T-helper 17 cell (primary cell): ENCODE results near the gene RIT1. TPM values are rescaled to one million over a fixed set of nuclear protein-coding genes. Genes with fewer than 3 reads are reported as not detected.

ENCODE experiments used
- ATAC-seq: fragments of 150-1000 bp; cut with Tn5 transposase; 2 replicates; pipeline ENCODE4 v1.10.0; 2021; ENCODE audit warnings: mild to moderate bottlenecking, moderate library complexity
- DNase-seq, 3 donors: peaks; one replicate each; pipeline versions ENCODE4 v3.0.0 to v3.0.0-alpha.2; 2020 to 2021
- H3K9me3 ChIP-seq: one replicate; pipeline ENCODE4 v1.7.0; 2013; ENCODE audit warnings: low read length, mild to moderate bottlenecking; ENCODE audit not compliant: control insufficient read depth, poor library complexity, severe bottlenecking
- H3K27ac Mint-ChIP-seq: one replicate; pipeline ENCODE4 v1.8.0; 2022; ENCODE audit warnings: mild to moderate bottlenecking, moderate library complexity, mixed read lengths
- H3K27me3 Mint-ChIP-seq: one replicate; pipeline ENCODE4 v1.8.0; 2022; ENCODE audit warnings: mixed read lengths
- H3K36me3 Mint-ChIP-seq: one replicate; pipeline ENCODE4 v1.8.0; 2022; ENCODE audit warnings: low read depth, mixed read lengths
- H3K4me1 Mint-ChIP-seq: one replicate; pipeline ENCODE4 v1.8.0; 2022; ENCODE audit warnings: mild to moderate bottlenecking, mixed read lengths
- H3K4me3 Mint-ChIP-seq: one replicate; pipeline ENCODE4 v1.8.0; 2022; ENCODE audit warnings: mild to moderate bottlenecking, moderate library complexity, mixed read lengths
- total RNA-seq, 4 donors: library from RNA in 2 of 4; stranded (reverse) in 2 of 4; gene quantifications; one replicate each; pipeline ENCODE4 v1.2.3 and lab custom pipeline; 2022 to 2026

The RIT1 gene
- total RNA-seq, 2 donors from 2014 or later, result 47.8 to 64.6 TPM

DNA sequence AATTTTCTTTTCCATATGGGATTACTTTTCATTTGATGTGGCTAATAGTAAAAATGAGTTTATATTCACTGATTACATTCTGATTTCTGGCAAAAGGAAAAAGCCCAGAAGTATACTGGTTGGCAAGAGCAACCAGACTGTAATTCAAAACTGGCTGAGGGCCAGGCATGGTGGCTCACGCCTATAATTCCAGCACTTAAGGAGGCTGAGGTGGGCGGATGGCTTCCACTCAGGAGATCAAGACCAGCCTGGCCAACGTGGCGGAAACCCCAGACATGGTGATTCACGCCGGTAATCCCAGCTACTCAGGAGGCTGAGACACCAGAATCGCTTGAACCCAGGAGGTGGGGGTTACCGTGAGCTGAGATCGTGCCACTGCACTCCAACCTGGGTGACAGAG, 37.3 kb downstream of the RIT1 start:
- DNase-seq (no peak), ATAC-seq (no peak)
- no peak overlapping the region for H3K27ac Mint-ChIP-seq
- H3K4me3 Mint-ChIP-seq, result no peak overlapping the region
- H3K4me1 Mint-ChIP-seq, result peaks cover 10% of the 10 kb centered on the region
- H3K36me3 Mint-ChIP-seq, result peaks cover 6% of the 10 kb centered on the region
- no peaks in the 10 kb centered on the region for H3K27me3 Mint-ChIP-seq
- H3K9me3 ChIP-seq, result no peaks in the 10 kb centered on the region

DNA sequence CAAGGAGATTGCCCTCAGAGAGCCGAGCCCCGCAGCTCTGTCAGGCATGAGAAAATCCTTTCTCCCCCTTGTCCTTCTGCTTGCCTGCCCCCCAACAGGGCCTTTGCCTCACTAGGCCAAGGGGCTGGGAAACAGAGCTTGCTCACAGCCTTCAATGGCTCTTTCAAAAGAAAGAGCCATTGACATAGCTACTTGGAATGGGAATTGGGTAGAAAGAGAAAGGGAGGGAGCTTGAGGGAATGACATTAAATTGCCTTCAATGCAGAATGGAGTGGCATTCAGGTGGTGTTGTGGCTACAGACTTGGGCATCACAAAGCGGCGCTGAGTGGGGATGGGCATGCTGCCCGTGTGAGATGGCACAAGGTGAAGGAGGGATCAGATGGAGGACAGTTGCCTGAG, 38.6 kb downstream of the RIT1 start:
- H3K27ac Mint-ChIP-seq, result peak overlapping the region; percentile 82
- H3K36me3 Mint-ChIP-seq, result peaks cover 9% of the 10 kb centered on the region
- no peaks in the 10 kb centered on the region for H3K27me3 Mint-ChIP-seq
- DNase-seq (no peak), ATAC-seq (no peak)
- H3K4me1 Mint-ChIP-seq, result peaks cover 15% of the 10 kb centered on the region
- H3K9me3 ChIP-seq, result no peaks in the 10 kb centered on the region
- H3K4me3 Mint-ChIP-seq, result no peak overlapping the region

- no peaks in the 10 kb centered on the region for H3K9me3 ChIP-seq
- H3K4me1 Mint-ChIP-seq, result peaks cover 18% of the 10 kb centered on the region
- H3K27me3 Mint-ChIP-seq, result no peaks in the 10 kb centered on the region
- no peak overlapping the region for H3K4me3 Mint-ChIP-seq
- no peak for ATAC-seq
- DNase-seq, result no peak
- peaks cover 9% of the 10 kb centered on the region for H3K36me3 Mint-ChIP-seq
- no peak overlapping the region for H3K27ac Mint-ChIP-seq
Measured at GRCh38 chr1:155871390-155871789, 39.8 kb downstream of the RIT1 start.

DNA sequence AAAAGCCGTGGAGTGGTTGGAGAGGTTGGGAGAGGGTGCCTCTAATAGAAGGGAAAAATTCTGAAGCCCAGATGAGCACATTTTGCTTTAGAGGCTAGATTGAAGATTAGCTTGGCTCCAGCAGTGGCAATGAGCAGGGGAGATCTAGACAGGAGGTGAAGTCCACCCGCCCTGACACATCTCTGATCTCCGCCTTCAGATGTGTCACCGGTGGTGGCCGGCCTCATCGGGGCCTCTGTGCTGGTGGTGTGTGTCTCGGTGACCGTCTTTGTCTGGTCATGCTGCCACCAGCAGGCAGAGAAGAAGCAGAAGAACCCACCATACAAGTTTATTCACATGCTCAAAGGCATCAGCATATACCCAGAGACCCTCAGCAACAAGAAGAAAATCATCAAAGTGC, 43.4 kb downstream of the RIT1 start:
- Mint-ChIP-seq H3K27ac (no peak overlapping the region), H3K27me3 (no peaks in the 10 kb centered on the region)

DNA sequence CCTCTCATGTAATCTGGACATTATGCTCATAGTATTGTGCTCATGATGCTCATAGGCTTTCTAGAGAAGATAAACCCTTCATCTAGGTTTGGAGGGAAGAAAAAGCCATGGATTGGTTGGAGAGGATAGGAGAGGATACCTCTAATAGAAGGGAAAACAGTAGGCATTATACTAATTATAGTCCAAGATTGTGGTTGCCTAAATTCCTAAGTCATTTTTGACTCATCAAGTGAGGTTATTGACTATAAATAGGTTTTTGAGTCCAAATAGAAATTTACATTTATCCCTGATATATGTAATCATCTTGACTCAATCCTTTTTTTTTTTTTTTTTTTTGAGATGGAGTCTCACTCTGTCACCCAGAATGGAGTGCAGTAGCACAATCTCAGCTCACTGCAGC, 46.8 kb downstream of the RIT1 start:
- peaks cover 24% of the 10 kb centered on the region for H3K4me1 Mint-ChIP-seq
- no peak overlapping the region for H3K4me3 Mint-ChIP-seq
- H3K9me3 ChIP-seq, result no peaks in the 10 kb centered on the region
- no peak for DNase-seq
- ATAC-seq, result no peak
- H3K36me3 Mint-ChIP-seq, result peaks cover 4% of the 10 kb centered on the region
- no peaks in the 10 kb centered on the region for H3K27me3 Mint-ChIP-seq
- no peak overlapping the region for H3K27ac Mint-ChIP-seq

More for the DNA sequence above, 43.4 kb downstream of the RIT1 start:
- DNase-seq, result no peak
- H3K36me3 Mint-ChIP-seq, result peaks cover 9% of the 10 kb centered on the region
- H3K4me1 Mint-ChIP-seq, result peaks cover 17% of the 10 kb centered on the region
- ATAC-seq, result no peak
- H3K4me3 Mint-ChIP-seq, result no peak overlapping the region
- no peaks in the 10 kb centered on the region for H3K9me3 ChIP-seq

GRCh38 chr1:155861896-155862295, 49.3 kb downstream of the RIT1 start:
- H3K9me3 ChIP-seq, result no peaks in the 10 kb centered on the region
- ATAC-seq (no peak), DNase-seq (no peak)
- Mint-ChIP-seq H3K4me1 (peaks cover 24% of the 10 kb centered on the region), H3K36me3 (no peaks in the 10 kb centered on the region), H3K27me3 (no peaks in the 10 kb centered on the region), H3K27ac (peak overlapping the region; percentile 94), H3K4me3 (no peak overlapping the region)

DNA sequence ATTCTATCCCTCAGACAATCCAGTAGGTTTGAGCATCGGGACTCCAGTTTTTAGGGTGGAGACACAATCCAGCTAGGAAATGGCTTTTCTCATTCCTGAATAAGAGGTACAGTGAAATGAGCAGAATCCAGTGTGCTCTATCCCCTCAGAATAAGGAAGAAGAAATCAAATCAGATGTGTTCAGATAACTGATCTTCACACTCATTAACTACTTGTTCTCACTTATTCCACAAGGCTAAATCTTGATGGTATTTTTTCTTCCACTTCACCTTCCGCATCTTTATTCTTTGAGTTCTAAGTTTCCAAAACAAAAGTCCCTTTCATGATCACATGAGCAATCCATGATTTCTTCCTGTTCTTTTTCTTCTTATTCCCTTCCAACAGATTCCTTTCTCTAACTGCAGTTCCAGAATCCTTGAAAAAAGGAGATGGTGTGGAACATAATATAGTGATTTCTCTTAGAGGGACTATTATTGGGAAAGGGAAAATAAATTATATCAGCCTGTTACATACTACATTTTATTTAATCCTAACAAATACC, 50.1 kb downstream of the RIT1 start:
- H3K27ac Mint-ChIP-seq, result peak overlapping the region; percentile 94

DNA sequence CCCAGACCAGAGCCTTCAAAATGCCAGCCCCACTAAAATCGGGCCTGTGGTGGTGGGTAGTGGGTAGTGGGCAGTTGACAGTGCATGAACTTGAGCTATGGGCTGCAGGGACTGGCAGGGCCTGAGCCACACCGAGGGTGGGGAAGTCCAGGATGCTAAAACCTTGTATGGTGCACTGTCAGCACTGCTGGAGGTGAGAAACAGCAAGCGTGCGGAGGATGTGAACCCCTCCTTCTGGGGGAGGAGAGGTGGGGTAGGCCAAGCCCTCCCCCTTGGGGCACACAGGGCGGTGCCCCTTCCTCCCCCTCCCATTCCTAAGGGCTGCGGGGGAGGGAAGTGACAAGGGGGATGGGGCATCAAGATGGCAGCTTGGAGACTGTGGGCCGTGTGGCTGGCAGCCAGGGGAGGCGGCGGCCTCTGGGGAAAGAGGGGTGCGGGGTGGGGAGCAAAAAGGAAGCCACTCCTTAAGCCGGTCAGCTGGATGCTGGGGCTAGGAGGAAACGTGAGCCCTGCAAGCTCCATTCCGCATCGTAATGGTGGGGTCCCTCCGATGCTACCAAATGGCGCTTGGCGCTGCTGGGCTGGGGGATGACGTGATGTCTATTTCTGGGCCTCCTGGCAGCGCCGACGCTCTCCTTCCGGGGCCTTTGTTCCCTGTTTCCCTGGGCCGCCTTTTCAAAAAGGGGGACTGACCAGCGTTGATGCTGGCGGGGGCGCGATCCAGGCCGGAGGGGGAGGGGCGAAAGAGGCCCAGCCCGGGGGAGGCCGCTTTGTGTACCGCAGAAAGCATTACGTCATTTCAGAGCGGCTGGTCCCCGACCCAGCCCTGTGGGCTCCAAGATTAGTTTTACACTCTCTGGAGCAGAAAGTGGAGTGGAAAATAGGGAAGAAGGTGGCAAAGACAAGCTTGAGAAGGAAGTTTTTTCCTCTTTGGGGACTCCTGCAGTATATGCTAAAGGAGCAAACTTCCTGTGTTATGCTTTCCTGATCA, 51.0 kb downstream of the RIT1 start:
- Mint-ChIP-seq H3K27ac (peak overlapping the region; percentile 94), H3K4me1 (peaks cover 26% of the 10 kb centered on the region), H3K4me3 (peak overlapping the region; percentile 90), H3K36me3 (no peaks in the 10 kb centered on the region), H3K27me3 (no peaks in the 10 kb centered on the region)
- ATAC-seq (peak; percentile 61), DNase-seq (peak; percentile 39 to 56 (median 49))
- no peaks in the 10 kb centered on the region for H3K9me3 ChIP-seq

More for the DNA sequence above, 50.1 kb downstream of the RIT1 start:
- DNase-seq (no peak), ATAC-seq (no peak)
- Mint-ChIP-seq H3K36me3 (no peaks in the 10 kb centered on the region), H3K27me3 (no peaks in the 10 kb centered on the region), H3K4me1 (peaks cover 26% of the 10 kb centered on the region), H3K4me3 (peak overlapping the region; percentile 90)
- no peaks in the 10 kb centered on the region for H3K9me3 ChIP-seq

- H3K4me3 Mint-ChIP-seq, result peak within 1 kb of the TSS; percentile 90
- H3K27ac Mint-ChIP-seq, result peak within 1 kb of the TSS; percentile 94
- DNase-seq (peak; percentile 82 to 89 (median 85)), ATAC-seq (peak; percentile 83)
- H3K27me3 Mint-ChIP-seq, result no peaks in the 10 kb centered on the region
- H3K9me3 ChIP-seq, result no peaks in the 10 kb centered on the region
- no peaks in the 10 kb centered on the region for H3K36me3 Mint-ChIP-seq
- H3K4me1 Mint-ChIP-seq, result peaks cover 26% of the 10 kb centered on the region
Measured at GRCh38 chr1:155859234-155859829, 51.8 kb downstream of the RIT1 start, which contains the start of gene SYT11. TSS of gene SYT11 (plus strand) at chr1:155859567. CDS start at chr1:155859762, 195 bp downstream.

- ATAC-seq (no peak), DNase-seq (no peak)
- Mint-ChIP-seq H3K36me3 (no peaks in the 10 kb centered on the region), H3K4me1 (peaks cover 26% of the 10 kb centered on the region), H3K27me3 (no peaks in the 10 kb centered on the region), H3K4me3 (peak overlapping the region; percentile 90), H3K27ac (peak overlapping the region; percentile 94)
- no peaks in the 10 kb centered on the region for H3K9me3 ChIP-seq
Measured at GRCh38 chr1:155858800-155859233, 52.3 kb downstream of the RIT1 start.

DNA sequence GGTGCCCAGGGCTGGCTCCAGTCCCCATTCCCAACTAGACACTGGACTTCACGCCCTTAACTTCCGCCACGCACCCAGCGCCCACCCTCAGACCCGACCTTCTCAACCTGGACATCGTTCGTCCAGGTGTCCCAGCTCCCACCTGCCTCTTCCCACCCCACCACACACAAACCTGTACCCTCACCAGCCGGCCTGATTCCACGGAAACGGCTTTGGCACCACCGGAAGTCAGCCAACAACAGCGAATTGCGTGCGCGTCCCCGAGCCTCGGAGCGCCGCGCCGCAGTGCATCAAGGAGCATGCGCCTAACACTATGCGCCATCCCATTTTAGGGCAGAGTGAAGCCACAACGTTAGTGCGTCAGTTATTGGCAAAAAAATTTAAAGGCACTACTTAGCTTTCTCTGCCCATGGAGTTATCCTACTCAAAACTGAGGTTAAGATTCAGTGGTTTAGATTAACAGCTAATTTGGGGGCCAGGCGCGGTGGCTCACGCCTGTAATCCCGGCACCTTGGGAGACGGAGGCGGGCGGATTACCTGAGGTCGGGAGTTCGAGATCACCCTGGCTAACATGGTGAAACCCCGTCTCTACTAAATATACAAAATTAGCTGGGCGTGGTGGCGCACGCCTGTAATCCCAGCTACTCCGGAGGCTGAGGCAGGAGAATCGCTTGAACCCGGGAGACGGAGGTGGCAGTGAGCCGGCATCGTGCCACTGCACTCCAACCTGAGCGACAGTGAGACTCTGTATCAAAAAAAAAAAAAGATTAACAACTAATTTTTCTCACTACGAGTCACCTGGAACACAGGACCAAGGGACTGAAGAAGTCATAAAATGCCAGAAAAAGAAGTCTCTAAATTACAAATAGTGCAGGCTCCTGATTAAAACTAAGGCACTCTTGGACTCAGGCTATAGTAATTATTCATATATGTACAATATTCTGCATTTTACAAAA, 53.9 kb downstream of the RIT1 start, which contains the start of gene GON4L:
Gene GON4L (minus strand): TSS at position 240 of the 956 bp plus-strand sequence. CDS start 3,434 bp downstream, outside the sequence.
- Mint-ChIP-seq H3K4me3 (peak within 1 kb of the TSS; percentile 100), H3K27me3 (no peaks in the 10 kb centered on the region), H3K4me1 (peaks cover 39% of the 10 kb centered on the region), H3K27ac (peak within 1 kb of the TSS; percentile 99), H3K36me3 (no peaks in the 10 kb centered on the region)
- peak; percentile 57 for ATAC-seq
- DNase-seq, result peak; percentile 76 to 83 (median 78)
- H3K9me3 ChIP-seq, result no peaks in the 10 kb centered on the region

GRCh38 chr1:155856257-155856974, 54.7 kb downstream of the RIT1 start:
- Mint-ChIP-seq H3K27ac (peak overlapping the region; percentile 99), H3K4me1 (peaks cover 39% of the 10 kb centered on the region), H3K4me3 (peak overlapping the region; percentile 100), H3K36me3 (peaks cover 3% of the 10 kb centered on the region), H3K27me3 (no peaks in the 10 kb centered on the region)
- H3K9me3 ChIP-seq, result no peaks in the 10 kb centered on the region
- DNase-seq (no peak), ATAC-seq (no peak)
